EL (cell line): ENCODE results near the gene WASL.

Experiments
- DNase-seq: peaks from one replicate; pipeline ENCODE4 v3.0.0-alpha.2; 2016

The WASL gene

GRCh38 chr7:123687727-123688126 lies 61.1 kb downstream of the WASL start:
- no peak for DNase-seq

GRCh38 chr7:123687161-123687560 lies 61.6 kb downstream of the WASL start:
- no peak for DNase-seq

GRCh38 chr7:123682690-123683089 lies 66.1 kb downstream of the WASL start:
- peak; percentile 68 for DNase-seq

- DNase-seq = no peak
These were observed 67.2 kb downstream of the WASL start for GRCh38 chr7:123681561-123681960.

- no peak for DNase-seq
These were observed 68.2 kb downstream of the WASL start for GRCh38 chr7:123680580-123680979.

GRCh38 chr7:123679614-123680013 lies 69.2 kb downstream of the WASL start:
- no peak for DNase-seq

GRCh38 chr7:123677061-123677715 lies 71.6 kb downstream of the WASL start:
- DNase-seq = no peak

GRCh38 chr7:123675181-123675473 lies 73.7 kb downstream of the WASL start:
- peak; percentile 39 for DNase-seq

GRCh38 chr7:123674399-123675180 lies 74.2 kb downstream of the WASL start:
- DNase-seq = peak; percentile 4

GRCh38 chr7:123673752-123674398 lies 74.9 kb downstream of the WASL start:
- DNase-seq = no peak

- DNase-seq = no peak
These were observed 75.6 kb downstream of the WASL start for GRCh38 chr7:123673137-123673732.

GRCh38 chr7:123669485-123669884 lies 79.3 kb downstream of the WASL start:
- DNase-seq = no peak

GRCh38 chr7:123666492-123666891 lies 82.3 kb downstream of the WASL start:
- no peak for DNase-seq

GRCh38 chr7:123665896-123666295 lies 82.9 kb downstream of the WASL start:
- no peak for DNase-seq

- DNase-seq = no peak
These were observed 83.6 kb downstream of the WASL start for GRCh38 chr7:123665157-123665556.

GRCh38 chr7:123663200-123663599 lies 85.6 kb downstream of the WASL start:
- DNase-seq = no peak

GRCh38 chr7:123662755-123663154 lies 86.0 kb downstream of the WASL start:
- no peak for DNase-seq

GRCh38 chr7:123662293-123662692 lies 86.5 kb downstream of the WASL start:
- DNase-seq = no peak

- no peak for DNase-seq
These were observed 87.0 kb downstream of the WASL start for GRCh38 chr7:123661765-123662164.

GRCh38 chr7:123660514-123661354 lies 88.1 kb downstream of the WASL start:
- no peak for DNase-seq

- DNase-seq = no peak
These were observed 90.8 kb downstream of the WASL start for GRCh38 chr7:123658023-123658422.

GRCh38 chr7:123657304-123657685 lies 91.5 kb downstream of the WASL start:
- DNase-seq = no peak
